ENCODE measurements around the gene VSIG1. TPM values are rescaled to one million over a fixed set of nuclear protein-coding genes. Genes with fewer than 3 reads are reported as not detected.

VSIG1 gene
- 0.35 TPM in 1 of 2 replicates, not detected in the other for total RNA-seq

DNA sequence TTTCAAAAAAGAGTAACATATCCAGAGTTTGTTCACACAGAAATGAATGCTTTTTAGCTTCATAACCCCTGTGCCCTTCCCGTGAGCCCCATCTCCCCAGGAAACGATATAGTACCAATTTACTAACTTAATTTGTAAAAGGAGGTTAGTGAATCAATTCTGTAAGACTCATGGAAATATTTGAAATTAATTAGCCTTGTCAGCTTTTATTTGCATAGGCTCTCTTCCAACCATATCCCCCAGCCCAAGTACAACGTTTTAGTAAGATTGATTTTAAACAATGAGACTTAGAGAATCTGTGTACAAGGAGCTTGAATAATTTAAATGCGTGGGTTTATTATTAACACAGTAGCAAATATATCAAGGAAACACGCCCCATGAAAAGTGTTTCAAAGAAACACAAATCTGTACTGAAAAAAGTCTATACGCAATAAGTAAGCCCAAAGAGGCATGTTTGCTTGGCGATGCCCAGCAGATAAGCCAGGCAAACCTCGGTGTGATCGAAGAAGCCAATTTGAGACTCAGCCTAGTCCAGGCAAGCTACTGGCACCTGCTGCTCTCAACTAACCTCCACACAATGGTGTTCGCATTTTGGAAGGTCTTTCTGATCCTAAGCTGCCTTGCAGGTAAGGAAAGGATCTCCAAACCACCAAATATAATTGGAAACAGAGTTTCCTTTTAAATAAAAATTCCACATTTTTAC is at the start of gene VSIG1:
Gene VSIG1 (plus strand): TSS at position 512 of the 703 bp plus-strand sequence. CDS start 66 bp downstream, at position 578.

DNA sequence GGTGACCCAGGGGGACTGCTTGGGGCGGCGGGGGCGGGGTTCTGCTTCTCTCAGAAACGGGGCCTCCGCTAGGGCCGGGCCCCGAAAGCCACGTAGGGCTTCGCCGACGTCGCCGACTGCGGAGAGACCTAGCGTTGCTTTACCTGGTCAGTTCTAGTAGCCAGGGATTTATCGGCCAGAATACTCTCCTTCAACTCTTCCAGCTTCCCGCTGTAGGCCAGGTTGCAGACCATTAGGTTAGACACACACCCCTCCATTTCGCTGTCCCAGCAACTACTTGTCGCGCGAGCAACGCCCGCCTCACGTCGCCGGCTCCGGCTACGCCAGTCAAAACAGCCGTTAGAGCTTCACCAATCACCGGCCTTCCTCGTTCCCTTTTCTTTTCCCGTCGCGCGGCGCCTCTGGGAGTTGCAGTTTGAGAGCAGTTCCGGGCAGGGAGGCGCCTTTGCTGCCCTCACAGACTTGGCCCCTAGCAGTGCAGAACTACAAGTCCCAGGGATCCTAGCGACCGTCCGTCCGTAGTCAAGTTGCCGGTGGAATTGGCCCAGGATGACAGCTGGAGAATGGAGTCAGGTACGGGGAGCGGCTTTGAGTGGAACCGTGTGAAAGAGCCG is 46.5 kb downstream of the VSIG1 start, which contains the start of the genes ATG4A and PSMD10:
Gene ATG4A (plus strand): TSS at position 515 of the 614 bp plus-strand sequence. CDS start 49 bp downstream, at position 564.
Gene PSMD10 (minus strand): TSS at position 279 of the 614 bp plus-strand sequence. CDS start 22 bp downstream, at position 257.

Other genes starting within 250 kb of the VSIG1 start
- gene MID2, start 219.2 kb upstream of the VSIG1 start, total RNA-seq: 11.7 and 13.5 TPM in 2 replicates
- not detected in 2 replicates for gene TEX13B, start 62.7 kb upstream of the VSIG1 start, total RNA-seq
- 80.5 and 83.6 TPM in 2 replicates for gene PSMD10, start 46.5 kb downstream of the VSIG1 start, total RNA-seq
- 20.4 and 25.4 TPM in 2 replicates for gene ATG4A, start 46.7 kb downstream of the VSIG1 start, total RNA-seq